Tibial nerve (tissue), 4 donors: ENCODE data around the gene C2orf81. TPM values are rescaled to one million over a fixed set of nuclear protein-coding genes. Genes with fewer than 3 reads are reported as not detected.

Experiments
- DNase-seq, 2 donors: peaks; one replicate each; pipeline ENCODE4 v3.0.0-alpha.2; 2019; ENCODE audit warnings: low spot score in 2 of 2
- H3K27ac ChIP-seq, 4 donors: fragments of 200-600 bp; sonication (generic) in 3 of 4; one replicate each; pipeline ENCODE4 v1.5.1; 2017 to 2019; ENCODE audit warnings: mild to moderate bottlenecking in 1 of 4
- H3K27me3 ChIP-seq, 2 donors: fragments of 200-600 bp; sonication (generic) in 1 of 2; one replicate each; pipeline versions ENCODE4 v1.5.1 to v1.6.0; 2017 to 2019
- H3K36me3 ChIP-seq, 3 donors: fragments of 200-600 bp; sonication (generic); one replicate each; pipeline ENCODE4 v1.5.1; 2018 to 2019
- H3K4me1 ChIP-seq, 4 donors: fragments of 200-600 bp; sonication (generic) in 3 of 4; one replicate each; pipeline ENCODE4 v1.5.1; 2017 to 2019
- H3K4me3 ChIP-seq, 4 donors: fragments of 200-600 bp; sonication (generic) in 3 of 4; one replicate each; pipeline ENCODE4 v1.5.1; 2017 to 2019; ENCODE audit warnings: mild to moderate bottlenecking in 1 of 4, moderate library complexity in 1 of 4
- H3K9me3 ChIP-seq, 4 donors: fragments of 200-600 bp; sonication (generic) in 3 of 4; one replicate each; pipeline ENCODE4 v1.5.1; 2017 to 2019
- CTCF ChIP-seq, 5 experiments: fragments of 200-600 bp in 3 of 5; fragments of 450-650 bp in 2 of 5; sonication (generic) in 3 of 5; IDR thresholded peaks; one replicate each; pipeline ENCODE4 v1.5.1; 2016 to 2019; ENCODE audit warnings: antibody characterized with exemption in 5 of 5, mild to moderate bottlenecking in 3 of 5, moderate library complexity in 2 of 5
- EP300 ChIP-seq, 2 donors: sonication (generic); formaldehyde crosslinking; IDR thresholded peaks; one replicate each; pipeline ENCODE4 v1.6.1; 2017; ENCODE audit warnings: antibody characterized with exemption in 2 of 2, mild to moderate bottlenecking in 1 of 2
- POLR2A ChIP-seq, 2 donors: fragments of 450-650 bp; IDR thresholded peaks; one replicate each; pipeline ENCODE4 v1.6.1; 2017; ENCODE audit warnings: antibody characterized with exemption in 2 of 2, mild to moderate bottlenecking in 2 of 2, moderate library complexity in 2 of 2
- WGBS, 2 donors: methylation state at CpG; one replicate each; pipeline ENCODE4 v1.1.5; 2018; 5-methylcytosine and 5-hydroxymethylcytosine counted together
- total RNA-seq, 4 donors: library from RNA; depleted of rRNA; stranded (reverse); fragments of >200 nt; gene quantifications; one replicate each; pipeline ENCODE4 v1.1.0, GENCODE V29; 2016

C2orf81 gene
- total RNA-seq, 4 donors from 2014 or later, result 4.5 to 14.4 (median 5.3) TPM

- Histone ChIP-seq H3K9me3 (no peaks in the 10 kb centered on the region), H3K4me3 (no peak overlapping the region), H3K36me3 (peaks cover 16 to 67% (median 54%) of the 10 kb centered on the region in 3 donors), H3K27ac (no peak overlapping the region), H3K27me3 (no peaks in the 10 kb centered on the region), H3K4me1 (peaks cover 0 to 32% (median 7%) of the 10 kb centered on the region in 4 donors)
- no peak for TF ChIP-seq EP300 (IDR thresholded peaks at IDR 0.05)
- TF ChIP-seq CTCF (IDR thresholded peaks at IDR 0.05), result no peak
- no peak for TF ChIP-seq POLR2A (IDR thresholded peaks at IDR 0.05)
- no peak for DNase-seq
- WGBS, 2 donors, result 95 to 96% methylated on average over 7 of the region's 7 CpGs
Observed at GRCh38 chr2:74369976-74370375, 51.4 kb downstream of the C2orf81 start.

- Histone ChIP-seq H3K9me3 (no peaks in the 10 kb centered on the region), H3K4me1 (peaks cover 0 to 18% (median 0%) of the 10 kb centered on the region in 4 donors), H3K27me3 (no peaks in the 10 kb centered on the region), H3K4me3 (no peak overlapping the region), H3K27ac (no peak overlapping the region), H3K36me3 (peaks cover 16 to 82% (median 62%) of the 10 kb centered on the region in 3 donors)
- no peak for DNase-seq
- WGBS, 2 donors, result 89 to 92% methylated on average over 5 of the region's 5 CpGs
- TF ChIP-seq POLR2A (IDR thresholded peaks at IDR 0.05) (no peak), EP300 (IDR thresholded peaks at IDR 0.05) (no peak), CTCF (IDR thresholded peaks at IDR 0.05) (no peak)
Observed at GRCh38 chr2:74368499-74368898, 52.9 kb downstream of the C2orf81 start.

- H3K27ac ChIP-seq, result no peak overlapping the region
- TF ChIP-seq EP300 (IDR thresholded peaks at IDR 0.05), result no peak
- TF ChIP-seq CTCF (IDR thresholded peaks at IDR 0.05), result no peak
- no peak for TF ChIP-seq POLR2A (IDR thresholded peaks at IDR 0.05)
- H3K9me3 ChIP-seq, result no peaks in the 10 kb centered on the region
- 93 to 99% methylated on average over 7 of the region's 7 CpGs for WGBS, 2 donors
- no peak overlapping the region for H3K4me3 ChIP-seq
- peaks cover 0 to 11% (median 0%) of the 10 kb centered on the region in 4 donors for H3K4me1 ChIP-seq
- H3K27me3 ChIP-seq, result no peaks in the 10 kb centered on the region
- DNase-seq, result no peak
- peaks cover 16 to 89% (median 66%) of the 10 kb centered on the region in 3 donors for H3K36me3 ChIP-seq
Observed at GRCh38 chr2:74367789-74368188, 53.6 kb downstream of the C2orf81 start.

GRCh38 chr2:74366036-74366435, 55.4 kb downstream of the C2orf81 start:
- H3K27ac ChIP-seq, result no peak overlapping the region
- no peak for DNase-seq
- H3K4me3 ChIP-seq, result no peak overlapping the region
- no peaks in the 10 kb centered on the region for H3K9me3 ChIP-seq
- H3K36me3 ChIP-seq, result peaks cover 16 to 100% (median 74%) of the 10 kb centered on the region in 3 donors
- WGBS, 2 donors, result 86 to 94% methylated on average over 3 of the region's 3 CpGs
- H3K4me1 ChIP-seq, result peaks cover 0 to 4% (median 0%) of the 10 kb centered on the region in 4 donors
- H3K27me3 ChIP-seq, result no peaks in the 10 kb centered on the region
- TF ChIP-seq EP300 (IDR thresholded peaks at IDR 0.05), result no peak
- no peak for TF ChIP-seq POLR2A (IDR thresholded peaks at IDR 0.05)
- TF ChIP-seq CTCF (IDR thresholded peaks at IDR 0.05), result no peak

GRCh38 chr2:74364533-74365505, 56.6 kb downstream of the C2orf81 start:
- no peak overlapping the region for H3K27ac ChIP-seq
- 71 to 83% methylated on average over 8 of the region's 8 CpGs for WGBS, 2 donors
- H3K36me3 ChIP-seq, result peaks cover 16 to 100% (median 65%) of the 10 kb centered on the region in 3 donors
- H3K4me1 ChIP-seq, result peaks cover 0 to 4% (median 0%) of the 10 kb centered on the region in 4 donors
- no peaks in the 10 kb centered on the region for H3K9me3 ChIP-seq
- no peak overlapping the region for H3K4me3 ChIP-seq
- no peaks in the 10 kb centered on the region for H3K27me3 ChIP-seq
- TF ChIP-seq EP300 (IDR thresholded peaks at IDR 0.05), result no peak
- DNase-seq, result no peak

Other genes with a start within 250 kb of the C2orf81 start
- 10 to 100 TPM; 55.3 to 69.9 (median 60.2) TPM for gene MOB1A, start 242.7 kb downstream of the C2orf81 start, total RNA-seq
- gene MTHFD2, start 223.0 kb downstream of the C2orf81 start, total RNA-seq, result 10 to 100 TPM; 13.2 to 57.7 (median 25.7) TPM
- gene SLC4A5, start 78.2 kb downstream of the C2orf81 start, total RNA-seq, result 10 to 100 TPM in 1 of 4 donors, 1 to 10 TPM in 3; 4.2 to 22.9 (median 9.5) TPM
- gene DCTN1, start 41.3 kb downstream of the C2orf81 start, total RNA-seq, result 100 to 1,000 TPM; 122 to 157 (median 140) TPM
- gene WDR54, start 111 bp upstream of the C2orf81 start, total RNA-seq, result 10 to 100 TPM in 3 of 4 donors, 1 to 10 TPM in 1; 9.6 to 25.2 (median 18.5) TPM
- 10 to 100 TPM; 83.4 to 93.1 (median 87.1) TPM for gene RTKN, start 20.3 kb upstream of the C2orf81 start, total RNA-seq
- gene INO80B, start 33.5 kb upstream of the C2orf81 start, total RNA-seq, result 10 to 100 TPM; 15.1 to 40.6 (median 27.5) TPM
- 10 to 100 TPM; 35.7 to 84.6 (median 69.0) TPM for gene WBP1, start 36.8 kb upstream of the C2orf81 start, total RNA-seq
- 10 to 100 TPM; 30.2 to 52.5 (median 39.7) TPM for gene MOGS, start 43.8 kb upstream of the C2orf81 start, total RNA-seq
- gene MRPL53, start 51.1 kb upstream of the C2orf81 start, total RNA-seq, result 10 to 100 TPM; 15.9 to 86.1 (median 34.4) TPM
- gene CCDC142, start 61.4 kb upstream of the C2orf81 start, total RNA-seq, result 10 to 100 TPM; 34.7 to 53.1 (median 39.4) TPM
- gene TTC31, start 61.5 kb upstream of the C2orf81 start, total RNA-seq, result 10 to 100 TPM; 14.6 to 43.3 (median 36.4) TPM
- 1 to 10 TPM in 2 of 4 donors, under 1 TPM in 2; 0.20 to 4.4 (median 1.6) TPM for gene LBX2, start 78.0 kb upstream of the C2orf81 start, total RNA-seq
- 10 to 100 TPM in 3 of 4 donors, 1 to 10 TPM in 1; 9.6 to 32.0 (median 19.1) TPM for gene PCGF1, start 86.1 kb upstream of the C2orf81 start, total RNA-seq
- gene TLX2, start 92.8 kb upstream of the C2orf81 start, total RNA-seq, result not detected
- 1 to 10 TPM in 1 of 4 donors, not detected in 3; 6.9 TPM for gene DQX1, start 104.6 kb upstream of the C2orf81 start, total RNA-seq
- gene AUP1, start 108.1 kb upstream of the C2orf81 start, total RNA-seq, result 100 to 1,000 TPM; 111 to 207 (median 135) TPM
- gene HTRA2, start 108.3 kb upstream of the C2orf81 start, total RNA-seq, result 10 to 100 TPM; 37.8 to 45.3 (median 42.5) TPM
- 10 to 100 TPM in 3 of 4 donors, 1 to 10 TPM in 1; 5.0 to 16.2 (median 13.5) TPM for gene LOXL3, start 132.3 kb upstream of the C2orf81 start, total RNA-seq
- gene DOK1, start 133.1 kb upstream of the C2orf81 start, total RNA-seq, result 10 to 100 TPM; 22.2 to 34.2 (median 24.2) TPM
- under 1 TPM in 1 of 4 donors, not detected in 3; 0.21 TPM for gene M1AP, start 226.7 kb upstream of the C2orf81 start, total RNA-seq
- 10 to 100 TPM in 3 of 4 donors, 1 to 10 TPM in 1; 6.7 to 22.3 (median 11.2) TPM for gene SEMA4F, start 232.6 kb upstream of the C2orf81 start, total RNA-seq